Vagina (tissue), 2 donors: ENCODE measurements around the gene PAWR. TPM values are rescaled to one million over a fixed set of nuclear protein-coding genes. Genes with fewer than 3 reads are reported as not detected.
"Not testable (repeated sequence)": the region's sequence is repeated elsewhere in the genome, so short reads cannot be mapped to it uniquely, and the experiment has no call there.

Experiments
- DNase-seq, 2 donors: peaks; one replicate each; pipeline ENCODE4 v3.0.0-alpha.2; 2017; ENCODE audit errors: extremely low spot score in 2 of 2
- H3K27ac ChIP-seq: fragments of 200-600 bp; sonication (generic); one replicate; pipeline ENCODE4 v1.5.1; 2019
- H3K27me3 ChIP-seq: fragments of 200-600 bp; sonication (generic); one replicate; pipeline ENCODE4 v1.5.1; 2019
- H3K36me3 ChIP-seq, 2 donors: fragments of 200-600 bp; sonication (generic); one replicate each; pipeline ENCODE4 v1.5.1; 2017 to 2019
- H3K4me1 ChIP-seq: fragments of 200-600 bp; sonication (generic); one replicate; pipeline ENCODE4 v1.5.1; 2019
- H3K4me3 ChIP-seq, 2 donors: fragments of 200-600 bp; sonication (generic); 1 replicate in 1 of 2; 2 replicates in 1 of 2; pipeline ENCODE4 v1.5.1; 2016 to 2019
- H3K9me3 ChIP-seq: fragments of 200-600 bp; sonication (generic); one replicate; pipeline ENCODE4 v1.5.1; 2019
- CTCF ChIP-seq, 3 experiments: fragments of 450-650 bp in 2 of 3; fragments of 200-600 bp in 1 of 3; sonication (generic) in 1 of 3; IDR thresholded peaks; one replicate each; pipeline ENCODE4 v1.5.1; 2017 to 2019; ENCODE audit warnings: antibody characterized with exemption in 3 of 3, mild to moderate bottlenecking in 2 of 3, moderate library complexity in 2 of 3
- POLR2A ChIP-seq, 2 donors: fragments of 450-650 bp; IDR thresholded peaks; one replicate each; pipeline ENCODE4 v1.6.1; 2017; ENCODE audit warnings: antibody characterized with exemption in 2 of 2, mild to moderate bottlenecking in 2 of 2, moderate library complexity in 2 of 2
- POLR2AphosphoS5 ChIP-seq, 2 donors: sonication (generic); formaldehyde crosslinking; IDR thresholded peaks; one replicate each; pipeline ENCODE4 v1.9.0; 2017; ENCODE audit warnings: antibody characterized with exemption in 2 of 2, mild to moderate bottlenecking in 2 of 2, low read depth in 1 of 2; ENCODE audit not compliant: insufficient read depth in 1 of 2
- intact Hi-C: fragments of 100-400 bp; cut with DNase I; formaldehyde crosslinking; loops from one replicate; pipeline ENCODE4 v1.15.1; 2023
- total RNA-seq: library from RNA; depleted of rRNA; stranded (reverse); fragments of >200 nt; gene quantifications from one replicate; pipeline ENCODE4 v1.2.3, GENCODE V29; 2016

The PAWR gene
- total RNA-seq, 1 donor from 2014 or later: 103 TPM

- DNase-seq: no peak
- TF ChIP-seq POLR2AphosphoS5 (IDR thresholded peaks at IDR 0.05; ENCODE audit: insufficient read depth in 1 of 2, low read depth in 1 of 2) (no peak), POLR2A (IDR thresholded peaks at IDR 0.05) (no peak), CTCF (IDR thresholded peaks at IDR 0.05) (no peak)
Observed at GRCh38 chr12:79655036-79655435, 35.7 kb downstream of the PAWR start.

GRCh38 chr12:79652521-79652920 is 38.2 kb downstream of the PAWR start:
- no peaks in the 10 kb centered on the region for H3K9me3 ChIP-seq
- TF ChIP-seq CTCF (IDR thresholded peaks at IDR 0.05) (no peak), POLR2AphosphoS5 (IDR thresholded peaks at IDR 0.05; ENCODE audit: insufficient read depth in 1 of 2, low read depth in 1 of 2) (no peak), POLR2A (IDR thresholded peaks at IDR 0.05) (no peak)
- no peaks in the 10 kb centered on the region for H3K27me3 ChIP-seq
- intact Hi-C loops: no loop called here
- no peak for DNase-seq
- no peaks in the 10 kb centered on the region for H3K36me3 ChIP-seq
- no peak overlapping the region for H3K4me3 ChIP-seq
- no peak overlapping the region for H3K27ac ChIP-seq
- H3K4me1 ChIP-seq: peaks cover 21% of the 10 kb centered on the region

More at GRCh38 chr12:79655036-79655435, 35.7 kb downstream of the PAWR start:
- Histone ChIP-seq H3K27me3 (no peaks in the 10 kb centered on the region), H3K4me1 (peaks cover 30% of the 10 kb centered on the region), H3K36me3 (no peaks in the 10 kb centered on the region), H3K9me3 (no peaks in the 10 kb centered on the region), H3K4me3 (no peak overlapping the region), H3K27ac (no peak overlapping the region)
- intact Hi-C loops: no loop called here

- Histone ChIP-seq H3K36me3 (no peaks in the 10 kb centered on the region), H3K9me3 (no peaks in the 10 kb centered on the region), H3K27ac (no peak overlapping the region), H3K4me1 (peaks cover 23% of the 10 kb centered on the region), H3K4me3 (no peak overlapping the region), H3K27me3 (no peaks in the 10 kb centered on the region)
- no peak for DNase-seq
- no peak for TF ChIP-seq CTCF (IDR thresholded peaks at IDR 0.05)
- no peak for TF ChIP-seq POLR2A (IDR thresholded peaks at IDR 0.05)
- no peak for TF ChIP-seq POLR2AphosphoS5 (IDR thresholded peaks at IDR 0.05; ENCODE audit: insufficient read depth in 1 of 2, low read depth in 1 of 2)
- intact Hi-C loops: no loop called here
Observed at GRCh38 chr12:79650440-79650839, 40.3 kb downstream of the PAWR start.

GRCh38 chr12:79648881-79649280 is 41.9 kb downstream of the PAWR start:
- Histone ChIP-seq H3K9me3 (no peaks in the 10 kb centered on the region), H3K27me3 (no peaks in the 10 kb centered on the region), H3K4me3 (no peak overlapping the region), H3K36me3 (no peaks in the 10 kb centered on the region), H3K4me1 (peaks cover 27% of the 10 kb centered on the region), H3K27ac (no peak overlapping the region)
- intact Hi-C loops: no loop called here
- no peak for TF ChIP-seq POLR2AphosphoS5 (IDR thresholded peaks at IDR 0.05; ENCODE audit: insufficient read depth in 1 of 2, low read depth in 1 of 2)
- no peak for TF ChIP-seq CTCF (IDR thresholded peaks at IDR 0.05)
- no peak for TF ChIP-seq POLR2A (IDR thresholded peaks at IDR 0.05)
- DNase-seq: no peak

GRCh38 chr12:79646843-79647242 is 43.9 kb downstream of the PAWR start:
- H3K27me3 ChIP-seq, intact Hi-C loops, H3K27ac ChIP-seq, DNase-seq, H3K4me3 ChIP-seq, H3K9me3 ChIP-seq, H3K36me3 ChIP-seq: not testable (repeated sequence)
- H3K4me1 ChIP-seq: peaks cover 21% of the 10 kb centered on the region

- H3K4me3 ChIP-seq: no peak overlapping the region
- H3K9me3 ChIP-seq: no peaks in the 10 kb centered on the region
- no peak for DNase-seq
- no peaks in the 10 kb centered on the region for H3K27me3 ChIP-seq
- TF ChIP-seq POLR2A (IDR thresholded peaks at IDR 0.05): no peak
- TF ChIP-seq POLR2AphosphoS5 (IDR thresholded peaks at IDR 0.05; ENCODE audit: insufficient read depth in 1 of 2, low read depth in 1 of 2): no peak
- no peak for TF ChIP-seq CTCF (IDR thresholded peaks at IDR 0.05)
- no peak overlapping the region for H3K27ac ChIP-seq
- no peaks in the 10 kb centered on the region for H3K36me3 ChIP-seq
- intact Hi-C loops: no loop called here
- H3K4me1 ChIP-seq: peaks cover 21% of the 10 kb centered on the region
Observed at GRCh38 chr12:79645235-79645630, 45.5 kb downstream of the PAWR start.
